ENCODE measurements around the gene OR51A7. TPM values are rescaled to one million over a fixed set of nuclear protein-coding genes. Genes with fewer than 3 reads are reported as not detected.

OR51A7 gene
- polyA plus RNA-seq, 1 donor (not counting 4 experiments of a cell fraction or from before 2014, with no cell fraction given): not detected

GRCh38 chr11:4891996-4892640 is 11.5 kb upstream of the OR51A7 start:
- Histone ChIP-seq H2AFZ (ENCODE audit: control insufficient read depth, low read length) (no peak overlapping the region), H3K9me1 (ENCODE audit: control insufficient read depth, extremely low read depth, insufficient read depth, low read length) (no peaks in the 10 kb centered on the region), H3K9me3 (ENCODE audit: control insufficient read depth, low read depth, low read length) (no peaks in the 10 kb centered on the region), H3K4me1 (ENCODE audit: control insufficient read depth, extremely low read depth, insufficient read depth, low read length) (peaks cover 8% of the 10 kb centered on the region), H3K9ac (ENCODE audit: control insufficient read depth, extremely low read depth, insufficient read depth, low read length) (no peak overlapping the region), H3K27ac (ENCODE audit: control insufficient read depth, insufficient read depth, low read length) (no peak overlapping the region), H3K4me2 (ENCODE audit: control insufficient read depth, extremely low read depth, insufficient read depth, low read depth, low read length) (no peak overlapping the region), H3K27me3 (ENCODE audit: control insufficient read depth, extremely low read depth, insufficient read depth, low read length) (no peaks in the 10 kb centered on the region), H3K79me2 (ENCODE audit: control insufficient read depth, insufficient read depth, low read length) (no peaks in the 10 kb centered on the region), H3K36me3 (ENCODE audit: control insufficient read depth in 2 of 2, extremely low read depth in 1 of 2, insufficient read depth in 2 of 2, low read length in 2 of 2) (no peaks in the 10 kb centered on the region), H4K20me1 (ENCODE audit: control insufficient read depth, extremely low read depth, insufficient read depth, low read length) (no peaks in the 10 kb centered on the region), H3K4me3 (ENCODE audit: control insufficient read depth in 2 of 3, extremely low read depth in 1 of 3, insufficient read depth in 2 of 3, low read depth in 1 of 3, low read length in 3 of 3) (no peak overlapping the region)
- dilution Hi-C loops (cut with MboI; ENCODE audit: extremely low pct_ligation_motif_present, low sequenced_read_pairs): no loop called here
- FAIRE-seq (peak; percentile 67), DNase-seq (ENCODE audit: low read depth, low spot score) (no peak)
- peak in 2 of 3 experiments; percentile 34 to 35 for TF ChIP-seq CTCF (optimal IDR thresholded peaks at IDR 0.05 in 1 of 3, IDR thresholded peaks at IDR 0.05 in 1 of 3, conservative IDR thresholded peaks at IDR 0.05 in 1 of 3; ENCODE audit: extremely low read depth in 1 of 3, insufficient read depth in 2 of 3, low read length in 3 of 3)
- TF ChIP-seq EZH2 (IDR thresholded peaks at IDR 0.05; ENCODE audit: low read length): no peak

- Histone ChIP-seq H3K27me3 (ENCODE audit: control insufficient read depth, extremely low read depth, insufficient read depth, low read length) (no peaks in the 10 kb centered on the region), H3K36me3 (ENCODE audit: control insufficient read depth in 2 of 2, extremely low read depth in 1 of 2, insufficient read depth in 2 of 2, low read length in 2 of 2) (no peaks in the 10 kb centered on the region), H3K4me2 (ENCODE audit: control insufficient read depth, extremely low read depth, insufficient read depth, low read depth, low read length) (no peak overlapping the region), H2AFZ (ENCODE audit: control insufficient read depth, low read length) (no peak overlapping the region), H4K20me1 (ENCODE audit: control insufficient read depth, extremely low read depth, insufficient read depth, low read length) (no peaks in the 10 kb centered on the region), H3K9me1 (ENCODE audit: control insufficient read depth, extremely low read depth, insufficient read depth, low read length) (no peaks in the 10 kb centered on the region), H3K9ac (ENCODE audit: control insufficient read depth, extremely low read depth, insufficient read depth, low read length) (no peak overlapping the region), H3K9me3 (ENCODE audit: control insufficient read depth, low read depth, low read length) (no peaks in the 10 kb centered on the region), H3K4me3 (ENCODE audit: control insufficient read depth in 2 of 3, extremely low read depth in 1 of 3, insufficient read depth in 2 of 3, low read depth in 1 of 3, low read length in 3 of 3) (no peak overlapping the region), H3K79me2 (ENCODE audit: control insufficient read depth, insufficient read depth, low read length) (no peaks in the 10 kb centered on the region), H3K27ac (ENCODE audit: control insufficient read depth, insufficient read depth, low read length) (no peak overlapping the region), H3K4me1 (ENCODE audit: control insufficient read depth, extremely low read depth, insufficient read depth, low read length) (no peaks in the 10 kb centered on the region)
- dilution Hi-C loops (cut with MboI; ENCODE audit: extremely low pct_ligation_motif_present, low sequenced_read_pairs): no loop called here
- no peak for DNase-seq (ENCODE audit: low read depth, low spot score)
- FAIRE-seq: no peak
- no peak for TF ChIP-seq EZH2 (IDR thresholded peaks at IDR 0.05; ENCODE audit: low read length)
- TF ChIP-seq CTCF (optimal IDR thresholded peaks at IDR 0.05 in 1 of 3, IDR thresholded peaks at IDR 0.05 in 1 of 3, conservative IDR thresholded peaks at IDR 0.05 in 1 of 3; ENCODE audit: extremely low read depth in 1 of 3, insufficient read depth in 2 of 3, low read length in 3 of 3): no peak
Measured at GRCh38 chr11:4916581-4916980, 13.0 kb downstream of the OR51A7 start.
